Keratinocyte (primary cell): ENCODE measurements around the gene PUM1. TPM values are rescaled to one million over a fixed set of nuclear protein-coding genes. Genes with fewer than 3 reads are reported as not detected.

ENCODE experiments used
- DNase-seq: peaks from one replicate; pipeline ENCODE4 v3.0.0-alpha.2; 2011; ENCODE audit warnings: low read depth, missing footprints, low spot score
- FAIRE-seq: peaks from 2 replicates; lab custom pipeline; 2011; peaks lifted over from hg19 to GRCh38; lab: Jason Lieb, UNC
- H2AFZ ChIP-seq: 2 replicates; pipeline ENCODE4 v1.6.0; 2012; ENCODE audit warnings: low read length, control low read depth, inconsistent platforms; ENCODE audit not compliant: control insufficient read depth
- H3K27ac ChIP-seq: 2 replicates; pipeline ENCODE4 v1.5.1; 2011; ENCODE audit warnings: low read length; ENCODE audit not compliant: control insufficient read depth, insufficient read depth
- H3K27me3 ChIP-seq: 3 replicates; pipeline ENCODE4 v1.6.0; 2011; ENCODE audit warnings: low read length; ENCODE audit not compliant: control insufficient read depth, insufficient read depth; ENCODE audit errors: extremely low read depth
- H3K36me3 ChIP-seq, 2 experiments: 2 replicates in 1 of 2; 3 replicates in 1 of 2; pipeline ENCODE4 v1.5.1; 2011; ENCODE audit warnings: low read length in 2 of 2, mild to moderate bottlenecking in 1 of 2; ENCODE audit not compliant: control insufficient read depth in 2 of 2, insufficient read depth in 2 of 2; ENCODE audit errors: extremely low read depth in 1 of 2
- H3K4me1 ChIP-seq: 3 replicates; pipeline ENCODE4 v1.5.1; 2011; ENCODE audit warnings: low read length; ENCODE audit not compliant: control insufficient read depth, insufficient read depth; ENCODE audit errors: extremely low read depth
- H3K4me2 ChIP-seq: 3 replicates; pipeline ENCODE4 v1.6.0; 2011; ENCODE audit warnings: low read depth, low read length; ENCODE audit not compliant: control insufficient read depth, insufficient read depth; ENCODE audit errors: extremely low read depth
- H3K4me3 ChIP-seq, 3 experiments: fragments of 200-600 bp in 1 of 3; sonication (generic) in 1 of 3; 2 replicates in 2 of 3; 3 replicates in 1 of 3; pipeline ENCODE4 v1.5.1; 2011 to 2016; ENCODE audit warnings: low read length in 3 of 3, mild to moderate bottlenecking in 3 of 3, control low read depth in 2 of 3, inconsistent platforms in 1 of 3, low read depth in 1 of 3, mixed read lengths in 1 of 3, mixed run types in 1 of 3, moderate library complexity in 1 of 3; ENCODE audit not compliant: control insufficient read depth in 2 of 3, insufficient read depth in 2 of 3; ENCODE audit errors: extremely low read depth in 1 of 3
- H3K79me2 ChIP-seq: 2 replicates; pipeline ENCODE4 v1.6.0; 2012; ENCODE audit warnings: low read length; ENCODE audit not compliant: control insufficient read depth, insufficient read depth
- H3K9ac ChIP-seq: 3 replicates; pipeline ENCODE4 v1.6.0; 2011; ENCODE audit warnings: low read length; ENCODE audit not compliant: control insufficient read depth, insufficient read depth; ENCODE audit errors: extremely low read depth
- H3K9me1 ChIP-seq: 3 replicates; pipeline ENCODE4 v1.6.0; 2011; ENCODE audit warnings: low read length; ENCODE audit not compliant: control insufficient read depth, insufficient read depth; ENCODE audit errors: extremely low read depth
- H3K9me3 ChIP-seq: 2 replicates; pipeline ENCODE4 v1.5.1; 2012; ENCODE audit warnings: low read depth, low read length; ENCODE audit not compliant: control insufficient read depth
- H4K20me1 ChIP-seq: 3 replicates; pipeline ENCODE4 v1.6.0; 2011; ENCODE audit warnings: low read length; ENCODE audit not compliant: control insufficient read depth, insufficient read depth; ENCODE audit errors: extremely low read depth
- EZH2 ChIP-seq: IDR thresholded peaks from one replicate; pipeline ENCODE4 v1.6.1; 2012; ENCODE audit warnings: inconsistent platforms, mild to moderate bottlenecking, low read length, moderate library complexity
- dilution Hi-C: fragments of 300-500 bp; cut with MboI; formaldehyde crosslinking; loops from one replicate; pipeline ENCODE4 v1.7.0; 2020; ENCODE audit warnings: low sequenced_read_pairs; ENCODE audit not compliant: extremely low pct_ligation_motif_present
- polyA plus RNA-seq, 5 experiments: library from polyadenylated mRNA; depleted of rRNA in 3 of 5; stranded (reverse) in 3 of 5; stranded (forward) in 1 of 5; unstranded in 1 of 5; fragments of >200 nt; gene quantifications; 1 replicate in 1 of 5; 2 replicates in 3 of 5; 3 replicates in 1 of 5; pipeline versions ENCODE4 v1.2.1 to v1.2.3, GENCODE V29; 2011 to 2012; ENCODE audit warnings: missing spikeins in 2 of 5, low read depth in 1 of 5, low replicate concordance in 1 of 5
- TF ChIP-seq, protein P1 (sequence below), 3 experiments: IDR thresholded peaks in 1 of 3; conservative IDR thresholded peaks in 1 of 3; optimal IDR thresholded peaks in 1 of 3; 2 replicates in 2 of 3; 3 replicates in 1 of 3; pipeline versions ENCODE3 to v1.5.1; 2011; ENCODE audit warnings: low read length in 3 of 3, mild to moderate bottlenecking in 3 of 3, moderate library complexity in 2 of 3, control low read depth in 1 of 3, inconsistent platforms in 1 of 3; ENCODE audit not compliant: insufficient read depth in 2 of 3; ENCODE audit errors: extremely low read depth in 1 of 3

The PUM1 gene
- polyA plus RNA-seq, 1 donor (not counting 4 experiments of a cell fraction or from before 2014, with no cell fraction given), result 68.6 TPM

DNA sequence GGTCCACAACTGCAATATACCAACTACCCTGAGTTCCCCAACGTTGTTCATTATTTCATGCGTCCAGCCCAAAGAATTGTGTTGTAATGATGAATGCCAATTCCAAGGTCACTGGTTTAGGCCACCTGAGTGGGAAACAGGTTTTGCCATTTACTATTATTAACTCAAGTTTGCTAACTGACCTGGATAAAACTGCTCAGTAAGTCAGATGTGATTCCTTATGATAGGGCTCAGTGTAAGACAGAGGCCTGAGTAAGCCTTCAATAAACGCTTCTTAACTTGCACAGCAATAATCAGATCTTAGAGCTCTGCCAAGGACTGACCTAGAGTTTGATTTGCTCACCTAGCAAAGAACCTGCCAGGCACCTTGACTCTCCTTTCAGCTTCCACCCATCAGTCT, 10.0 kb downstream of the PUM1 start:
- FAIRE-seq (no peak), DNase-seq (no peak)
- Histone ChIP-seq H3K9me3 (no peaks in the 10 kb centered on the region), H3K27ac (no peak overlapping the region), H3K27me3 (no peaks in the 10 kb centered on the region), H3K36me3 (peaks cover 13 to 31% of the 10 kb centered on the region in 2 experiments), H3K4me1 (peaks cover 5% of the 10 kb centered on the region), H3K9ac (no peak overlapping the region), H3K4me3 (no peak overlapping the region), H2AFZ (no peak overlapping the region), H3K79me2 (peaks cover 99% of the 10 kb centered on the region), H4K20me1 (peaks cover 43% of the 10 kb centered on the region), H3K4me2 (no peak overlapping the region), H3K9me1 (no peaks in the 10 kb centered on the region)
- dilution Hi-C loops, result no loop called here
- TF ChIP-seq, protein P1, sequence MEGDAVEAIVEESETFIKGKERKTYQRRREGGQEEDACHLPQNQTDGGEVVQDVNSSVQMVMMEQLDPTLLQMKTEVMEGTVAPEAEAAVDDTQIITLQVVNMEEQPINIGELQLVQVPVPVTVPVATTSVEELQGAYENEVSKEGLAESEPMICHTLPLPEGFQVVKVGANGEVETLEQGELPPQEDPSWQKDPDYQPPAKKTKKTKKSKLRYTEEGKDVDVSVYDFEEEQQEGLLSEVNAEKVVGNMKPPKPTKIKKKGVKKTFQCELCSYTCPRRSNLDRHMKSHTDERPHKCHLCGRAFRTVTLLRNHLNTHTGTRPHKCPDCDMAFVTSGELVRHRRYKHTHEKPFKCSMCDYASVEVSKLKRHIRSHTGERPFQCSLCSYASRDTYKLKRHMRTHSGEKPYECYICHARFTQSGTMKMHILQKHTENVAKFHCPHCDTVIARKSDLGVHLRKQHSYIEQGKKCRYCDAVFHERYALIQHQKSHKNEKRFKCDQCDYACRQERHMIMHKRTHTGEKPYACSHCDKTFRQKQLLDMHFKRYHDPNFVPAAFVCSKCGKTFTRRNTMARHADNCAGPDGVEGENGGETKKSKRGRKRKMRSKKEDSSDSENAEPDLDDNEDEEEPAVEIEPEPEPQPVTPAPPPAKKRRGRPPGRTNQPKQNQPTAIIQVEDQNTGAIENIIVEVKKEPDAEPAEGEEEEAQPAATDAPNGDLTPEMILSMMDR (optimal IDR thresholded peaks at IDR 0.05 in 1 of 3, IDR thresholded peaks at IDR 0.05 in 1 of 3, conservative IDR thresholded peaks at IDR 0.05 in 1 of 3; ENCODE audit: extremely low read depth in 1 of 3, insufficient read depth in 2 of 3, low read length in 3 of 3), result no peak
- no peak for TF ChIP-seq EZH2

DNA sequence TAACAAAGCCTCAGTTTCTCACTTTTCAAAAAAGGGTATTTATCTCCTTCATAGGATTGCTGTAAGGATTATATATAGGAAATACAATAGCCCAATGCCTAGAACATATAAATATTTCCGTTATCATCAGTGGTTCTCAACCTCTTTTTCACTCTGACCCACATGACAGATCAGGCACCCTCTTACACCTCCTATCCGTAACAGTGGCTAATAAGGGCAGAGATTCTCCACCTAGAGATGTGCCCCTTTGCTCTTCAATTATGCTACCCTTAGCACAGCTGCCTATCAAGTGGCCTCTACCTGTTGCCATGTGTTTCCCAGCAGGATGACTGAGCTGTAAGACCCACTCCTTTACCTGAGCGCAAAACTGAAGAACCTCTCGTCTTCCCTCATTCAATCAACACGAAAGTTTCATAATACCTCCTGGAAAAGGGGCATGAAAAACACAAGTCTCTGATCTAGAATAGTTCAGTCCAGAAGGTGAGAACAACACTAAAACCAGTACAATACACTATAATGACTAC, 10.5 kb downstream of the PUM1 start:
- DNase-seq (no peak), FAIRE-seq (no peak)
- Histone ChIP-seq H3K4me2 (no peak overlapping the region), H3K4me1 (peaks cover 5% of the 10 kb centered on the region), H3K27me3 (no peaks in the 10 kb centered on the region), H3K9ac (no peak overlapping the region), H2AFZ (no peak overlapping the region), H3K9me3 (no peaks in the 10 kb centered on the region), H3K79me2 (peaks cover 99% of the 10 kb centered on the region), H3K27ac (no peak overlapping the region), H3K9me1 (no peaks in the 10 kb centered on the region), H3K36me3 (peaks cover 13 to 28% of the 10 kb centered on the region in 2 experiments), H4K20me1 (peaks cover 41% of the 10 kb centered on the region), H3K4me3 (no peak overlapping the region)
- dilution Hi-C loops, result no loop called here
- TF ChIP-seq, protein P1 (optimal IDR thresholded peaks at IDR 0.05 in 1 of 3, IDR thresholded peaks at IDR 0.05 in 1 of 3, conservative IDR thresholded peaks at IDR 0.05 in 1 of 3; ENCODE audit: extremely low read depth in 1 of 3, insufficient read depth in 2 of 3, low read length in 3 of 3), result no peak
- TF ChIP-seq EZH2, result no peak
